Measurements from ENCODE around the gene PXYLP1.

The PXYLP1 gene

GRCh38 chr3:141303481-141304223, 72.0 kb downstream of the PXYLP1 start:
- peak; percentile 70 for DNase-seq
- Histone ChIP-seq H3K4me3 (ENCODE audit: low read depth in 1 of 2, low read length in 2 of 2) (no peak overlapping the region), H3K9me3 (ENCODE audit: insufficient read depth, low read length, severe bottlenecking) (no peaks in the 10 kb centered on the region), H3K4me1 (ENCODE audit: insufficient read depth, low read length) (peaks cover 44% of the 10 kb centered on the region), H3K79me2 (ENCODE audit: insufficient read depth, low read length) (no peaks in the 10 kb centered on the region), H3K36me3 (ENCODE audit: insufficient read depth, low read length) (peaks cover 15% of the 10 kb centered on the region), H4K20me1 (ENCODE audit: insufficient read depth, low read length) (no peaks in the 10 kb centered on the region), H2AFZ (ENCODE audit: low read depth, low read length) (no peak overlapping the region), H3K9ac (ENCODE audit: low read depth, low read length) (no peak overlapping the region), H3K27ac (ENCODE audit: low read length) (peak overlapping the region; percentile 67), H3K27me3 (ENCODE audit: insufficient read depth, low read length, poor library complexity) (no peaks in the 10 kb centered on the region), H3K4me2 (ENCODE audit: insufficient read depth, low read length) (no peak overlapping the region)
- ATAC-seq (ENCODE audit: insufficient read depth, low read depth): peak; percentile 75
- TF ChIP-seq EZH2 (IDR thresholded peaks at IDR 0.05; ENCODE audit: borderline replicate concordance, low read depth, low read length, severe bottlenecking) (no peak), CTCF (IDR thresholded peaks at IDR 0.05; ENCODE audit: borderline replicate concordance, extremely low read depth, low read length, poor library complexity, severe bottlenecking) (peak; percentile 92)

GRCh38 chr3:141305436-141305835, 73.8 kb downstream of the PXYLP1 start:
- Histone ChIP-seq H3K4me2 (ENCODE audit: insufficient read depth, low read length) (no peak overlapping the region), H2AFZ (ENCODE audit: low read depth, low read length) (no peak overlapping the region), H3K9me3 (ENCODE audit: insufficient read depth, low read length, severe bottlenecking) (no peaks in the 10 kb centered on the region), H3K27me3 (ENCODE audit: insufficient read depth, low read length, poor library complexity) (no peaks in the 10 kb centered on the region), H3K9ac (ENCODE audit: low read depth, low read length) (no peak overlapping the region), H3K4me1 (ENCODE audit: insufficient read depth, low read length) (peaks cover 45% of the 10 kb centered on the region), H3K4me3 (ENCODE audit: low read depth in 1 of 2, low read length in 2 of 2) (no peak overlapping the region), H3K79me2 (ENCODE audit: insufficient read depth, low read length) (no peaks in the 10 kb centered on the region), H4K20me1 (ENCODE audit: insufficient read depth, low read length) (no peaks in the 10 kb centered on the region), H3K27ac (ENCODE audit: low read length) (no peak overlapping the region; the same call in 1 of the 2 replicates), H3K36me3 (ENCODE audit: insufficient read depth, low read length) (peaks cover 15% of the 10 kb centered on the region)
- TF ChIP-seq CTCF (IDR thresholded peaks at IDR 0.05; ENCODE audit: borderline replicate concordance, extremely low read depth, low read length, poor library complexity, severe bottlenecking) (peak; percentile 23), EZH2 (IDR thresholded peaks at IDR 0.05; ENCODE audit: borderline replicate concordance, low read depth, low read length, severe bottlenecking) (no peak)
- ATAC-seq (ENCODE audit: insufficient read depth, low read depth) (0 out of 3 replicates have a peak, but pooled peaks have one; percentile 16), DNase-seq (no peak)

- TF ChIP-seq CTCF (IDR thresholded peaks at IDR 0.05; ENCODE audit: borderline replicate concordance, extremely low read depth, low read length, poor library complexity, severe bottlenecking) (no peak), EZH2 (IDR thresholded peaks at IDR 0.05; ENCODE audit: borderline replicate concordance, low read depth, low read length, severe bottlenecking) (no peak)
- no peak for DNase-seq
- Histone ChIP-seq H3K27me3 (ENCODE audit: insufficient read depth, low read length, poor library complexity) (no peaks in the 10 kb centered on the region), H3K79me2 (ENCODE audit: insufficient read depth, low read length) (peaks cover 6% of the 10 kb centered on the region), H3K4me3 (ENCODE audit: low read depth in 1 of 2, low read length in 2 of 2) (no peak overlapping the region), H3K9me3 (ENCODE audit: insufficient read depth, low read length, severe bottlenecking) (no peaks in the 10 kb centered on the region), H3K36me3 (ENCODE audit: insufficient read depth, low read length) (peaks cover 11% of the 10 kb centered on the region), H3K27ac (ENCODE audit: low read length) (peak overlapping the region; percentile 66), H3K4me1 (ENCODE audit: insufficient read depth, low read length) (peaks cover 49% of the 10 kb centered on the region), H3K4me2 (ENCODE audit: insufficient read depth, low read length) (no peak overlapping the region), H3K9ac (ENCODE audit: low read depth, low read length) (no peak overlapping the region; the same call in 1 of the 2 replicates), H2AFZ (ENCODE audit: low read depth, low read length) (no peak overlapping the region), H4K20me1 (ENCODE audit: insufficient read depth, low read length) (no peaks in the 10 kb centered on the region)
- ATAC-seq (ENCODE audit: insufficient read depth, low read depth): no peak
These were observed 74.7 kb downstream of the PXYLP1 start for GRCh38 chr3:141306276-141306675.

All from DND-41 (cell line).